Measurements from ENCODE around the gene CSHL1. TPM values are rescaled to one million over a fixed set of nuclear protein-coding genes. Genes with fewer than 3 reads are reported as not detected.

The CSHL1 gene
- total and polyA plus RNA-seq, 2 experiments from 2014 or later: 0.44 TPM; not detected in 1

- TF ChIP-seq, protein P1, sequence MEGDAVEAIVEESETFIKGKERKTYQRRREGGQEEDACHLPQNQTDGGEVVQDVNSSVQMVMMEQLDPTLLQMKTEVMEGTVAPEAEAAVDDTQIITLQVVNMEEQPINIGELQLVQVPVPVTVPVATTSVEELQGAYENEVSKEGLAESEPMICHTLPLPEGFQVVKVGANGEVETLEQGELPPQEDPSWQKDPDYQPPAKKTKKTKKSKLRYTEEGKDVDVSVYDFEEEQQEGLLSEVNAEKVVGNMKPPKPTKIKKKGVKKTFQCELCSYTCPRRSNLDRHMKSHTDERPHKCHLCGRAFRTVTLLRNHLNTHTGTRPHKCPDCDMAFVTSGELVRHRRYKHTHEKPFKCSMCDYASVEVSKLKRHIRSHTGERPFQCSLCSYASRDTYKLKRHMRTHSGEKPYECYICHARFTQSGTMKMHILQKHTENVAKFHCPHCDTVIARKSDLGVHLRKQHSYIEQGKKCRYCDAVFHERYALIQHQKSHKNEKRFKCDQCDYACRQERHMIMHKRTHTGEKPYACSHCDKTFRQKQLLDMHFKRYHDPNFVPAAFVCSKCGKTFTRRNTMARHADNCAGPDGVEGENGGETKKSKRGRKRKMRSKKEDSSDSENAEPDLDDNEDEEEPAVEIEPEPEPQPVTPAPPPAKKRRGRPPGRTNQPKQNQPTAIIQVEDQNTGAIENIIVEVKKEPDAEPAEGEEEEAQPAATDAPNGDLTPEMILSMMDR (conservative IDR thresholded peaks at IDR 0.05; ENCODE audit: low read depth in 2 of 2): no peak
- TF ChIP-seq STAT1 (IDR thresholded peaks at IDR 0.05; ENCODE audit: unreplicated experiment) (no peak), JUNB (IDR thresholded peaks at IDR 0.05; ENCODE audit: unreplicated experiment) (no peak), REST (IDR thresholded peaks at IDR 0.05; ENCODE audit: unreplicated experiment) (no peak), POLR2AphosphoS5 (IDR thresholded peaks at IDR 0.05; ENCODE audit: low read depth) (no peak)
- Mint-ChIP-seq H3K36me3 (ENCODE audit: low read depth) (no peaks in the 10 kb centered on the region), H3K27ac (no peak overlapping the region), H3K4me3 (no peak overlapping the region), H3K9me3 (no peaks in the 10 kb centered on the region), H3K4me1 (peaks cover 29% of the 10 kb centered on the region), H3K27me3 (ENCODE audit: insufficient read depth, low read depth, poor library complexity) (peaks cover 21% of the 10 kb centered on the region)
- Histone ChIP-seq H3K4me1 (ENCODE audit: insufficient read depth) (peaks cover 2% of the 10 kb centered on the region; the same call in 1 of the 2 replicates), H4K20me1 (replicated peaks; ENCODE audit: insufficient read depth) (no peaks in the 10 kb centered on the region), H3K4me3 (no peak overlapping the region), H3F3A (replicated peaks; ENCODE audit: low read depth) (no peaks in the 10 kb centered on the region), H3K27me3 (ENCODE audit: insufficient read depth) (no peaks in the 10 kb centered on the region), H3K4me2 (no peak overlapping the region), H3K27ac (ENCODE audit: low read depth) (no peak overlapping the region), H3K9me2 (ENCODE audit: insufficient read depth) (no peaks in the 10 kb centered on the region), H2AFZ (no peak overlapping the region), H3K79me2 (replicated peaks; ENCODE audit: insufficient read depth) (no peaks in the 10 kb centered on the region), H3K36me3 (ENCODE audit: insufficient read depth) (no peaks in the 10 kb centered on the region)
- no peak for ATAC-seq
- DNase-seq (ENCODE audit: low spot score): no peak
Measured at GRCh38 chr17:63914471-63914870, 3.4 kb upstream of the CSHL1 start.

- peak; percentile 69 for ATAC-seq
- Histone ChIP-seq H3K36me3 (ENCODE audit: insufficient read depth) (no peaks in the 10 kb centered on the region), H3K27me3 (ENCODE audit: insufficient read depth) (no peaks in the 10 kb centered on the region), H3K9me2 (ENCODE audit: insufficient read depth) (no peaks in the 10 kb centered on the region), H3K27ac (ENCODE audit: low read depth) (no peak overlapping the region), H3K79me2 (replicated peaks; ENCODE audit: insufficient read depth) (no peaks in the 10 kb centered on the region), H3K4me3 (no peak overlapping the region), H3K4me1 (ENCODE audit: insufficient read depth) (no peaks in the 10 kb centered on the region; the same call in 1 of the 2 replicates), H4K20me1 (replicated peaks; ENCODE audit: insufficient read depth) (no peaks in the 10 kb centered on the region), H3K4me2 (peak overlapping the region; percentile 21; the same call in 1 of the 2 replicates), H2AFZ (no peak overlapping the region), H3F3A (replicated peaks; ENCODE audit: low read depth) (no peaks in the 10 kb centered on the region)
- DNase-seq (ENCODE audit: low spot score): peak; percentile 74
- TF ChIP-seq NANOG (IDR thresholded peaks at IDR 0.05; ENCODE audit: borderline replicate concordance): no peak
- TF ChIP-seq, protein P1 (conservative IDR thresholded peaks at IDR 0.05; ENCODE audit: low read depth in 2 of 2): peak; percentile 43 to 82; a peak in 3 of 4 replicates
- no peaks in the 10 kb centered on the region for H3K9me3 Mint-ChIP-seq
- no peak overlapping the region for H3K27ac Mint-ChIP-seq
- peaks cover 19% of the 10 kb centered on the region for H3K4me1 Mint-ChIP-seq
- H3K27me3 Mint-ChIP-seq (ENCODE audit: insufficient read depth, low read depth, poor library complexity): peaks cover 7% of the 10 kb centered on the region
- H3K36me3 Mint-ChIP-seq (ENCODE audit: low read depth): no peaks in the 10 kb centered on the region
- H3K4me3 Mint-ChIP-seq: no peak overlapping the region
Measured at GRCh38 chr17:63911657-63912100, 621 bp upstream of the CSHL1 start.
